Measurements from ENCODE around the gene DAZAP1. TPM values are rescaled to one million over a fixed set of nuclear protein-coding genes. Genes with fewer than 3 reads are reported as not detected.

The DAZAP1 gene
- total and polyA plus RNA-seq, 2 of the 4 experiments (the other 2 are of a cell fraction): 22.0 to 62.8 TPM

DNA sequence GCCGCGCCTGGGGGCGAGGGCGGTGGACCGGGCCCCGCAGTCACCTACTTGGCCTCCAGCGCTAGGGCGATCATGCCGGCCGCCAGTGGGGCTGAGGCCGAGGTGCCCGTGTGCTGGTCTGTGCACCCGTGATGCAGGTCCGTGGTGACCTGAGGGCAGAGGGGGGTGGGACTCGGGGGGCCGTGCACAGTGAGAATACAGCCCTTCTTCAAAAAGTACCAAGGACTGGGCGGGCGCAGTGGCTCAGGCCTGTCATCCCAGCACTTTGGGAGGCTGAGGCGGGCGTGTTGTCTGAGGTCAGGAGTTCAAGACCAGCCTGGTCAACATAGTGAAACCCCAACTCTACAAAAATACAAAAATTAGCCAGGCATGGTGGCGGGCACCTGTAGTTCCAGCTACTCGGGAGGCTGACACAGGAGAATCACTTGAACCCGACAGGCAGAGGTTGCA, 76.6 kb downstream of the DAZAP1 start:
- no peak overlapping the region for H4K5ac ChIP-seq (ENCODE audit: low read depth, low read length)
- no peaks in the 10 kb centered on the region for H3K9me1 ChIP-seq (ENCODE audit: insufficient read depth, low read length)
- H3K36me3 ChIP-seq (ENCODE audit: control insufficient read depth, insufficient read depth, low read length): no peaks in the 10 kb centered on the region
- H2BK5ac ChIP-seq (ENCODE audit: low read depth, low read length, poor library complexity, severe bottlenecking): no peak overlapping the region
- no peaks in the 10 kb centered on the region for H3K79me1 ChIP-seq (ENCODE audit: low read depth in 1 of 2, low read length in 2 of 2)
- in situ Hi-C loops (cut with MboI; ENCODE audit: low sequenced_read_pairs): no loop called here
- DNase-seq (no peak), ATAC-seq (ENCODE audit: low read depth) (no peak)
- no peak overlapping the region for H3K14ac ChIP-seq (replicated peaks; ENCODE audit: low read depth, low read length)
- H4K20me1 ChIP-seq (ENCODE audit: insufficient read depth, low read length): no peaks in the 10 kb centered on the region
- ChIA-PET CTCF (no interaction called here), POLR2A (ENCODE audit: unreplicated experiment) (no interaction called here)
- no peak overlapping the region for H3K18ac ChIP-seq (ENCODE audit: low read depth, low read length)
- H3K4me3 ChIP-seq (ENCODE audit: insufficient read depth, low read depth, low read length): no peak overlapping the region
- H2AFZ ChIP-seq (replicated peaks; ENCODE audit: low read length, poor library complexity): no peak overlapping the region
- dilution Hi-C loops (cut with HindIII; ENCODE audit: low sequenced_read_pairs, unreplicated experiment): no loop called here
- no peak overlapping the region for H4K8ac ChIP-seq (ENCODE audit: low read depth in 2 of 2, low read length in 2 of 2)
- BruUV-seq (replicated peaks): no TSS peak
- no peak overlapping the region for H3K4me2 ChIP-seq (ENCODE audit: low read depth, low read length)
- H2AK5ac ChIP-seq (ENCODE audit: low read depth, low read length): no peak overlapping the region
- no peak overlapping the region for H2BK20ac ChIP-seq (ENCODE audit: low read depth, low read length)
- intact Hi-C loops (cut with micrococcal nuclease): no loop called here
- H2AK9ac ChIP-seq (replicated peaks; ENCODE audit: low read depth, low read length, poor library complexity): no peak overlapping the region
- TF ChIP-seq POLR2A (IDR thresholded peaks at IDR 0.05; ENCODE audit: low read depth, low read length): no peak
- no peak for TF ChIP-seq MAFK (IDR thresholded peaks at IDR 0.05; ENCODE audit: low read depth, low read length)
- no peak for TF ChIP-seq RAD21 (IDR thresholded peaks at IDR 0.05; ENCODE audit: low read length)
- TF ChIP-seq MAZ (IDR thresholded peaks at IDR 0.05; ENCODE audit: borderline replicate concordance, low read depth, low read length): no peak
- no peak for TF ChIP-seq BHLHE40 (IDR thresholded peaks at IDR 0.05; ENCODE audit: low read depth, low read length)
- TF ChIP-seq, protein P1, sequence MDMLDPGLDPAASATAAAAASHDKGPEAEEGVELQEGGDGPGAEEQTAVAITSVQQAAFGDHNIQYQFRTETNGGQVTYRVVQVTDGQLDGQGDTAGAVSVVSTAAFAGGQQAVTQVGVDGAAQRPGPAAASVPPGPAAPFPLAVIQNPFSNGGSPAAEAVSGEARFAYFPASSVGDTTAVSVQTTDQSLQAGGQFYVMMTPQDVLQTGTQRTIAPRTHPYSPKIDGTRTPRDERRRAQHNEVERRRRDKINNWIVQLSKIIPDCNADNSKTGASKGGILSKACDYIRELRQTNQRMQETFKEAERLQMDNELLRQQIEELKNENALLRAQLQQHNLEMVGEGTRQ (IDR thresholded peaks at IDR 0.05; ENCODE audit: low read depth, low read length): no peak
- no peak for TF ChIP-seq SMC3 (IDR thresholded peaks at IDR 0.05; ENCODE audit: low read depth, low read length)
- TF ChIP-seq RFX5 (IDR thresholded peaks at IDR 0.05; ENCODE audit: low read depth, low read length): no peak
- TF ChIP-seq RCOR1 (IDR thresholded peaks at IDR 0.05; ENCODE audit: insufficient replicate concordance, low read length): no peak
- no peak for TF ChIP-seq NFE2L2 (IDR thresholded peaks at IDR 0.05; ENCODE audit: low read depth, low read length)
- no peak for TF ChIP-seq CEBPB (IDR thresholded peaks at IDR 0.05; ENCODE audit: low read depth, low read length)
- TF ChIP-seq, protein P2, sequence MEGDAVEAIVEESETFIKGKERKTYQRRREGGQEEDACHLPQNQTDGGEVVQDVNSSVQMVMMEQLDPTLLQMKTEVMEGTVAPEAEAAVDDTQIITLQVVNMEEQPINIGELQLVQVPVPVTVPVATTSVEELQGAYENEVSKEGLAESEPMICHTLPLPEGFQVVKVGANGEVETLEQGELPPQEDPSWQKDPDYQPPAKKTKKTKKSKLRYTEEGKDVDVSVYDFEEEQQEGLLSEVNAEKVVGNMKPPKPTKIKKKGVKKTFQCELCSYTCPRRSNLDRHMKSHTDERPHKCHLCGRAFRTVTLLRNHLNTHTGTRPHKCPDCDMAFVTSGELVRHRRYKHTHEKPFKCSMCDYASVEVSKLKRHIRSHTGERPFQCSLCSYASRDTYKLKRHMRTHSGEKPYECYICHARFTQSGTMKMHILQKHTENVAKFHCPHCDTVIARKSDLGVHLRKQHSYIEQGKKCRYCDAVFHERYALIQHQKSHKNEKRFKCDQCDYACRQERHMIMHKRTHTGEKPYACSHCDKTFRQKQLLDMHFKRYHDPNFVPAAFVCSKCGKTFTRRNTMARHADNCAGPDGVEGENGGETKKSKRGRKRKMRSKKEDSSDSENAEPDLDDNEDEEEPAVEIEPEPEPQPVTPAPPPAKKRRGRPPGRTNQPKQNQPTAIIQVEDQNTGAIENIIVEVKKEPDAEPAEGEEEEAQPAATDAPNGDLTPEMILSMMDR (conservative IDR thresholded peaks at IDR 0.05; ENCODE audit: low read depth, low read length): no peak
- no peaks in the 10 kb centered on the region for H3K27me3 ChIP-seq (ENCODE audit: control insufficient read depth, insufficient read depth, low read length)
- H3K56ac ChIP-seq (ENCODE audit: extremely low read depth, insufficient read depth, low read length): no peak overlapping the region
- no peak overlapping the region for H3K23ac ChIP-seq (ENCODE audit: low read depth, low read length)
- no peaks in the 10 kb centered on the region for H3K9me3 ChIP-seq (ENCODE audit: control insufficient read depth, insufficient read depth, low read length)
- no peak overlapping the region for H3K9ac ChIP-seq (ENCODE audit: low read depth, low read length)
- 90% methylated on average over 13 of the region's 23 CpGs; no CpG with 5 or more reads in 1 of the 2 experiments for WGBS, 2 experiments (ENCODE audit: extremely low coverage in 2 of 2, insufficient read length in 1 of 2)
- no peak overlapping the region for H2BK120ac ChIP-seq (ENCODE audit: low read depth, low read length)
- H2BK15ac ChIP-seq (ENCODE audit: low read depth, low read length): no peak overlapping the region
- no peak overlapping the region for H3K27ac ChIP-seq (ENCODE audit: insufficient read depth, low read length)
- no peaks in the 10 kb centered on the region for H3K4me1 ChIP-seq (ENCODE audit: control insufficient read depth, insufficient read depth, low read length)
- H4K91ac ChIP-seq (ENCODE audit: insufficient read depth, low read depth, low read length): no peak overlapping the region
- H3K4ac ChIP-seq (ENCODE audit: low read depth, low read length): no peak overlapping the region
